Lung (tissue), 12 donors: Measurements from ENCODE around the gene SLC5A10. TPM values are rescaled to one million over a fixed set of nuclear protein-coding genes. Genes with fewer than 3 reads are reported as not detected.
"Not testable (repeated sequence)": the region's sequence is repeated elsewhere in the genome, so short reads cannot be mapped to it uniquely, and the experiment has no call there.

Experiments
- ATAC-seq: fragments of 200-7000 bp; cut with Tn5 transposase; one replicate; pipeline ENCODE4 v1.9.1; 2020; ENCODE audit warnings: moderate number of reproducible peaks; ENCODE audit not compliant: insufficient read depth, low FRiP score
- DNase-seq, 3 donors: peaks; one replicate each; pipeline ENCODE4 v3.0.0-alpha.2; 2013 to 2017
- H3K27ac ChIP-seq, 2 donors: one replicate each; pipeline ENCODE4 v1.5.1; 2013; ENCODE audit warnings: mild to moderate bottlenecking in 2 of 2, moderate library complexity in 2 of 2, control low read depth in 1 of 2, inconsistent platforms in 1 of 2, low read depth in 1 of 2, low read length in 1 of 2
- H3K27me3 ChIP-seq, 3 donors: one replicate each; pipeline ENCODE4 v1.5.1; 2013; ENCODE audit warnings: low read length in 2 of 3; ENCODE audit not compliant: control insufficient read depth in 3 of 3, insufficient read depth in 3 of 3
- H3K36me3 ChIP-seq, 4 donors: one replicate each; pipeline ENCODE4 v1.5.1; 2013; ENCODE audit warnings: low read length in 4 of 4, mild to moderate bottlenecking in 1 of 4, moderate library complexity in 1 of 4; ENCODE audit not compliant: control insufficient read depth in 4 of 4, insufficient read depth in 4 of 4
- H3K4me1 ChIP-seq, 5 donors: one replicate each; pipeline ENCODE4 v1.5.1; 2013; ENCODE audit warnings: low read length in 5 of 5, mild to moderate bottlenecking in 2 of 5, moderate library complexity in 1 of 5; ENCODE audit not compliant: control insufficient read depth in 5 of 5, insufficient read depth in 5 of 5
- H3K4me3 ChIP-seq: one replicate; pipeline ENCODE4 v1.5.1; 2013; ENCODE audit warnings: mild to moderate bottlenecking, control low read depth, moderate library complexity
- H3K9ac ChIP-seq, 2 donors: one replicate each; pipeline ENCODE4 v1.5.1; 2013; ENCODE audit warnings: low read length in 2 of 2, control low read depth in 1 of 2; ENCODE audit not compliant: insufficient read depth in 1 of 2
- H3K9me3 ChIP-seq, 4 donors: one replicate each; pipeline ENCODE4 v1.5.1; 2013; ENCODE audit warnings: low read length in 3 of 4, mild to moderate bottlenecking in 1 of 4, moderate library complexity in 1 of 4; ENCODE audit not compliant: control insufficient read depth in 4 of 4, insufficient read depth in 3 of 4
- CTCF ChIP-seq: IDR thresholded peaks from 2 replicates; pipeline ENCODE4 v1.5.1; 2012; ENCODE audit warnings: mild to moderate bottlenecking; ENCODE audit errors: control extremely low read depth, extremely low read depth
- WGBS, 2 donors: extraction: QIAGEN DNeasy Blood & Tissue Kit; methylation state at CpG; one replicate each; pipeline ENCODE4 v1.1.7; 2013; 5-methylcytosine and 5-hydroxymethylcytosine counted together
- polyA plus RNA-seq, 2 donors: library from polyadenylated mRNA; stranded (reverse); fragments of 200-250 nt; gene quantifications; one replicate each; pipeline ENCODE4 v1.2.1, GENCODE V29; 2013
- total RNA-seq, 2 donors: library from RNA; depleted of rRNA in 1 of 2; stranded (reverse); fragments of >200 nt in 1 of 2; gene quantifications; one replicate each; pipeline ENCODE4 v1.2.1, GENCODE V29; 2014 to 2021
- donor health status: control.
- donor health status: control.
- donor health status: Bipolar disorder and iron deficiency.
- donor health status: healthy.
- donor health status: DM: yes; HTN: yes; CAD: no.

SLC5A10 gene
- total and polyA plus RNA-seq, 4 donors: 0.09 to 0.31 (median 0.21) TPM

GRCh38 chr17:19024101-19025078, 72.4 kb downstream of the SLC5A10 start:
- Histone ChIP-seq H3K27me3 (no peaks in the 10 kb centered on the region), H3K9ac (no peak overlapping the region), H3K36me3 (peaks cover 0 to 4% (median 0%) of the 10 kb centered on the region in 4 donors), H3K4me1 (no peaks in the 10 kb centered on the region), H3K9me3 (no peaks in the 10 kb centered on the region), H3K4me3 (no peak overlapping the region), H3K27ac (no peak overlapping the region)
- TF ChIP-seq CTCF: no peak
- ATAC-seq (no peak), DNase-seq (no peak)
- WGBS, 2 donors: 80 to 81% methylated on average over 22 of the region's 22 CpGs

GRCh38 chr17:19028671-19029070, 76.7 kb downstream of the SLC5A10 start:
- no CpG with 5 or more reads among the region's 11 CpGs for WGBS, 2 donors
- ATAC-seq, DNase-seq: not testable (repeated sequence)

GRCh38 chr17:19029740-19030139, 77.8 kb downstream of the SLC5A10 start:
- not testable (repeated sequence) for H3K27ac ChIP-seq, ATAC-seq, H3K4me3 ChIP-seq, H3K9ac ChIP-seq, H3K36me3 ChIP-seq, H3K27me3 ChIP-seq, DNase-seq, H3K9me3 ChIP-seq, H3K4me1 ChIP-seq
- 57% methylated on average over 1 of the region's 5 CpGs; no CpG with 5 or more reads in 1 of the 2 donors for WGBS, 2 donors

More at GRCh38 chr17:19028671-19029070, 76.7 kb downstream of the SLC5A10 start:
- H3K9ac ChIP-seq, H3K36me3 ChIP-seq, H3K4me3 ChIP-seq, H3K4me1 ChIP-seq, H3K9me3 ChIP-seq, H3K27ac ChIP-seq, H3K27me3 ChIP-seq: not testable (repeated sequence)

- not testable (repeated sequence) for H3K27ac ChIP-seq, H3K4me1 ChIP-seq, H3K27me3 ChIP-seq, H3K36me3 ChIP-seq, ATAC-seq, H3K9me3 ChIP-seq, DNase-seq, H3K4me3 ChIP-seq, H3K9ac ChIP-seq
- WGBS, 2 donors: 86% methylated on average over 2 of the region's 5 CpGs; no CpG with 5 or more reads in 1 of the 2 donors
These were observed 78.9 kb downstream of the SLC5A10 start for GRCh38 chr17:19030771-19031449.
